ENCODE results near the gene RASSF10.

RASSF10 gene

DNA sequence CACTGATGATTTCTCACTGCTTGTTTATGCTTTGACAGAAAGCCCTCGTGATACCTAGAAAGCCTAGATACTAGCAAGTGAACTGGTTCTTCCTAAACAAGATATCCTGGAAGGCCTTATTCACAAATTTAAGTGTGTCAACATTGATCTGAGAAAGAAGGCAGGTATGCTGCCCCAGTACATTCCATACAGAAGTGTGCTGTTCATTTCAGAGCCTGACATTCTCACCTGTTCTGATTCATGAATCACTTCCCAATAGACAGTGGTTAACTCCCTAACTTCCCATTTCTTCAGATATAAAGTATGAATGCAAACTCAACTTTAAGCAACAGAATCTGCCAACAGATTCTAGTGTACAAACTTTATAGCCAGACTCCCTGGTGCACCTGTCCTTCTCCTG, 15.5 kb upstream of the RASSF10 start:
- no peak for DNase-seq (ENCODE audit: low read depth in 4 of 4, low spot score in 1 of 4)

- no peak for DNase-seq (ENCODE audit: low read depth in 4 of 4, low spot score in 1 of 4)
Observed at GRCh38 chr11:12994476-12994875, 14.6 kb upstream of the RASSF10 start.

GRCh38 chr11:12995188-12995587, 13.9 kb upstream of the RASSF10 start:
- no peak for DNase-seq (ENCODE audit: low read depth in 4 of 4, low spot score in 1 of 4)

- no peak for DNase-seq (ENCODE audit: low read depth in 4 of 4, low spot score in 1 of 4)
Observed at GRCh38 chr11:12995823-12996222, 13.3 kb upstream of the RASSF10 start.

DNA sequence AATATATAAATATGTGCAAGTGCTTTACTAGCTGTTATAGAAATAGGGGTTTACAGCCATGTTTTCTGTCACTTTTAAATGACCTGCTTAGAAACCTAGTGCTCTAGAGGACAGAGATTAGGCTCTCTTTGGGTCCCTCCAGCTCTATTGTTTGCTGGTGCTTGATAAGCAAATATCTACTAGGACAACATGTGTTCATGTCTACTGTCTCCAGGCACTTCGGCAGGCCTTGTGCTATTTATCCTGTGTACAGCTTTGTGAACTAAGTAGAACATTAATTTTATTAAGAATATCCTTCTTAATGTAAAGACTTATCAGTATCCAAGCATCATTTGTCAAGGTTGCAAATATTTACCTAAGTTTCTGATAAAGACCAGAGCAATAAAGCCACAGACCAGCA, 11.9 kb upstream of the RASSF10 start:
- no peak for DNase-seq (ENCODE audit: low read depth in 4 of 4, low spot score in 1 of 4)

- DNase-seq (ENCODE audit: low read depth in 4 of 4, low spot score in 1 of 4) = no peak
Observed at GRCh38 chr11:12998336-12998735, 10.8 kb upstream of the RASSF10 start.

DNA sequence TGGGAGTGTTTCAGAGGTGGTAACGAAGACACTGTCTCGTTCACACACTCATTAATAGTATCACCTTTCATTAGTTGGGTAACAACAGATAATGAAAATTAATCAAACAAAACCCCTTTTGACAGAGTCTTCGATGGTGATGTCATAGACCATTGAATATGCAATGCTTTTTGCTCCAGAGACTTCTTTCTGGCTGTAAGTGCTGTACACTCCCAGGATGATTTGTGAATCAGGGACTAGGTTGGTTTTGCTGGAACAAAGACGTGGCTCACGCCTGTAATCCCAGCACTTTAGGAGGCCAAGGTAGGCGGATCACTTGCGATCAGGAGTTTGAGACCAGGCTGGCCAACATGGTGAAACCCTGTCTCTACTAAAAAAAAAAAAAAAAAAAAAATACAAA, 9.5 kb upstream of the RASSF10 start:
- DNase-seq (ENCODE audit: low read depth in 4 of 4, low spot score in 1 of 4) = no peak

- DNase-seq (ENCODE audit: low read depth in 4 of 4, low spot score in 1 of 4) = no peak
Observed at GRCh38 chr11:13000116-13000515, 9.0 kb upstream of the RASSF10 start.

- no peak for DNase-seq (ENCODE audit: low read depth in 4 of 4, low spot score in 1 of 4)
Observed at GRCh38 chr11:13000721-13001120, 8.4 kb upstream of the RASSF10 start.

DNA sequence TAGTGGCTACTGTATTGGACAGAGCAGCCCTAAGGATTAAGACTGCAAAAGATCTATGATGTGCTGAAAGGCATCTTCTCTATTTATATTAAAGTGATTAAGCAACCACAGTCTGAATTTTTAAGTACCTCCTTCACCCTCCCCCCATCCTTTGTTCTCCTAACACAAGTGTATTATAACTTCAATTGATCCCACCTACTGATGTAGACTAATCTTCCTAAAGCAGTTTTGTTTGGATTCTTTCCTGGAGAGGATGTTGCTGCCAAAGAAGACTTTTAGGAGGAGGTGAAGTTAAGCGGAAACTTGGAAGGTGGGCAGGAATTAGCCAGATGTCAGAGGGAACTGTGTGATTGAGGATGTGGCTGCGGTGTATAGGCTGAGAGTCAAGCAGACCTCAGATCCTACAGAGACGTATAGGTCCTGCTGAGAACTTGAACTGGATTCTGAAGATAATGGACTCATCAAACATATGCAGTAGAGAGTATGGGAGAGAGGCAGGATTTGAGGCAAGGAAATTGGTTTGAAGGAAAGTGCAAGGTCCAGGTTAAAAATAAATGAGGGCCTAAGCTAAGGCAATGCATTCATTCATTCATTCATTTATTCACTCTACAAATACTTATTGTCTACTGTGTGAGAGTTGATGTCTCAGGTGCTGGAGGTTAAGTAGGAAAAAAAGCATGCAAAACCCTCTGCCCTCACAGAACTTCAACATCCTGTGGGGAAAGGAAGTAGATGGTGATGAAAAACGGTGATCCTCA, 5.2 kb upstream of the RASSF10 start:
- DNase-seq (ENCODE audit: low read depth in 4 of 4, low spot score in 1 of 4) = no peak

DNA sequence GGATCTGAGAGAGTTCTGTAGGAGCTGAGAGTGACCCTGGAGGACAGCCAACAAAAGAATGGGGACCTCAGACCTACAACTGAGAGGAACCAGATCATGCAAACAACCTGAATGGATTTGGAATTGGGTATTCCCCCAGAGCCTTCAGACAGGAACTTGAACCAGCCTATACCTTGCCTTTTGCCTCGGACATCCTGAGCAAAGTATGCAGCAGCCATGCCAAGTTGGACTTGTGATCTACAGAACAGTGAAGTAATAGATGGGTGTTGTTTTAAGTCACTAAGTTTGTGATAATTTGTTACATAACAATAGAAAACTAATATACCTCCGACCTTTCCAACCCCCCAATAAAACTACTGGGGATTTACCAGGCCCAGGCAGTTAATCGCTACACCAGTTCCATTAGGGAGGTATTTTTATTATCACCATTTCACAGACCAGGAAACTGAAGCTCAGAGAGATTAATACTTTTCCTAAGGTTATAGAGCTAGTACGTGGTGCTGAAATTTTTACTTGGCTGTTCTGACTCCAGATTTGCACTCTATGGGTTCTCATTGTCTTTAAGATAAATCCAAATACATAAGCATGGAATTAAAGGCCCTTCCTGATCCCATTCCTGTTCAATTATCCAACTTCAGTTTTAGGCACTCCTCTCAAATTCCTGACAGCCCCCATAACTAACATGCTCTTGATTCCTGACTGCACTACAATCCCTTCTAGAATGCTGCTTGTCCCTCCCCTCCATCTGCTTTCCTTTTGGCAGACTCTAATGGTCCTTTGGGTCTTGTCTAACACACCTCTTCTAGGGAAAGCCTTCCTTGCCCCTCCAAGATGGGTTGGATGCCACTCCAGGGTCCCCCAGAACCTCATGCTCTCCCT, 1.7 kb upstream of the RASSF10 start:
- DNase-seq (ENCODE audit: low read depth in 4 of 4, low spot score in 1 of 4) = no peak

- no peak for DNase-seq (ENCODE audit: low read depth in 4 of 4, low spot score in 1 of 4)
Observed at GRCh38 chr11:13008061-13008435, 1.1 kb upstream of the RASSF10 start.

DNA sequence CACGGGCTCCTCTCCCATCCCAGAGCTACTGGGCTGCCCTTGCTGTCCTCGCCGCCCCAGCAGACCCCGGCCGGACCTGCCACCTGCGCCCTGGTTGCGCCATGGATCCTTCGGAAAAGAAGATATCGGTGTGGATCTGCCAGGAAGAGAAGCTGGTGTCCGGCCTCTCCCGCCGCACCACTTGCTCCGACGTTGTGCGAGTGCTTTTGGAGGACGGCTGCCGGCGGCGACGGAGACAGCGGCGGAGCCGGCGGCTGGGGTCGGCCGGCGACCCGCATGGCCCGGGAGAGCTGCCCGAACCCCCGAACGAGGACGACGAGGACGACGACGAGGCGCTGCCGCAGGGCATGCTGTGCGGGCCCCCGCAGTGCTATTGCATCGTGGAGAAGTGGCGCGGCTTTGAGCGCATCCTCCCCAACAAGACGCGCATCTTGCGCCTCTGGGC, 382 bp downstream of the RASSF10 start:
- DNase-seq (ENCODE audit: low read depth in 4 of 4, low spot score in 1 of 4) = no peak

- DNase-seq (ENCODE audit: low read depth in 4 of 4, low spot score in 1 of 4) = no peak
Observed at GRCh38 chr11:13009921-13010748, 1.0 kb downstream of the RASSF10 start.

- no peak for DNase-seq (ENCODE audit: low read depth in 4 of 4, low spot score in 1 of 4)
Observed at GRCh38 chr11:13010749-13011465, 1.8 kb downstream of the RASSF10 start.

DNA sequence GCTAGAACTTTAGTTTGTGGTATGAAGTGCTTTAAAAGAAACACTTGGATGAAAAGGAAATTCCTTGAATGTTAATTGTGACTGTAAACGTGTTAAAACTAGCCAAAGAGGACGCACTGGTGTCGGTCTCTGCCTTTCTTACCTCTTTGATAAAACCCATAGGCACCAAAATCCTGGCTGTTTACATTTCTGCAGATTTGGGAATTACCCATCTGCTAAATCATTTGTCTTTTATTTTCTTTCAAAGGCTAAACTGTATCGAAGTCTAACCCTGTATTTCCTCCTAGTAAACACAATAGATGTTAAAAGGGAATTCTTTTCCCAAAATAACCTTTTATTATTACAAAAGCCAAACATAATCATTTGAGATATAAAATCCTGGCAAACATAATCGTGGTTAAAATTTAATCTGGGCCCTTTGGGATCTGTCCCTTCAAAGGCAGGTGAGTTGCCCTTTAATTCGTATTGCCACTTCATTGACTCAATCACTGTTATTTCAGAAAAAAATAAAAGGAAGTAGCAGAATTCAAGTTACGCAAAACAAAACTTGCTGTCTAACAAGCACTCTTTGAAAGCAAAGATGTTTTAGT, 2.4 kb downstream of the RASSF10 start:
- DNase-seq (ENCODE audit: low read depth in 4 of 4, low spot score in 1 of 4) = no peak

DNA sequence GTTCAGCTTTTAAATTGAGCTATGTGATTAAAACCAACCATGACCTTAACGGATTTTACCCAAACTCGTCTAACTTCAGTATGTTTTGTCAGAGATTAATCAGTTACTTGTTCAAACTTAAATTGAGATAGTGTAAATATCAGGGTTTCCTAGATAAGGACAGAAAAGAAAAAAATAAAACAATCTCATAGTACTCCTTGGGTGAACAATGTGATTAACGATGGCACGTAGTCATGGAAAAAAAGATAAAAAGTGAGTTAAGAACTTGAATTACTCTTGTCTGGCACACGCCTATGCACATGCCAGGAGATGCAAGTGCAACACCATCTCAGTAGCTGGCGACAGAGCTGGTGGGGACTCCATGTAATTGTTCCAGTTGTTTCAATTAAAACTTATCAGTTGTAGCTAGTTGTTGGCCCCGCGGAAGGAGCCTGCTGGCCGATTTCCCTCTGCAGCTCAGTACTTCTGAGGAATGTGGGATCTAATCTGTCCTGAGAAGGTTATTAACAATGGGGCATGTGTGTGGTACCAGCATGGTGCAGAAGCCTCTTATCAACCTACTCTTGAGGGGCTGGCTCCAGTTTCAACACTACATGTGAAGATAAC, 3.0 kb downstream of the RASSF10 start:
- DNase-seq (ENCODE audit: low read depth in 4 of 4, low spot score in 1 of 4) = no peak

DNA sequence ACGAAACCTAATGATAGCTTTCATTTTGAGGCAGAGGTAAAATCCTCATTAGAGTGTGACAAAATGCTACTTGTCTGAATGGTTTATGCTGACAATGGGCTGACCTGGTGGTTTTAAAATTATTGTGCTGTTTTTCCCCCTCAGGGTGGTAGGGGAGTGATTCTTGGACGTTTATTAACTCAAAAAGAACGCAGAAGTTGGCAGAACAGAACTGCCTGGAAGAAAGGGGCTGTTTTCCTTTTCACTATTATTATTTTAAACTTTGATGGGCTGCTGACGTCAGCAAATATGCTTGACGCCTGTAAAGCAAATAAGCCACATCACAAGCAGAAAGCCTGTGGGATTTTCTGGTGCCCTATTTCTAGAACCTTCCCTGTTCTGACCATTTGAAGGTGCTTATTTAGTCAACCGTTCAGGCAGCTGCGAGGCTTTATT, 4.0 kb downstream of the RASSF10 start:
- no peak for DNase-seq (ENCODE audit: low read depth in 4 of 4, low spot score in 1 of 4)

DNA sequence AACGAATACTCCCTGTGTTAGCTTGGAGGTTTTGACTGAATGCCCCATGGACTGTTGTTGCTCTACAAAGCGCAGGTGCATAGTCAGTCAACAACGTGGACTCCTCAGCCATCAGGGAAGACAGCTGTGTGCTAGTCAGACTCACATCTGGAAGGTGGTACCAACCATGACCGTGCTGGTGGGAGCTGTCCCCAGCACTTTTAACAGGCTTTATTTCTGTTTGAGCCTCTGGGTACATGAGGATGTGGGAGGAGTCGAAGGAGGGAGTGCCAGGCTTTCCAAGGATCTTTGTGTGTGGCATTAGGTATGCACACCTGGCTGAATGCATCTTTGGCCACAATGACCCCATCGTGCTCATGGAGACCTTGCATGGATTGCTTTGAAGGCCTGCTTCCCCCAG, 6.6 kb downstream of the RASSF10 start:
- no peak for DNase-seq (ENCODE audit: low read depth in 4 of 4, low spot score in 1 of 4)

DNA sequence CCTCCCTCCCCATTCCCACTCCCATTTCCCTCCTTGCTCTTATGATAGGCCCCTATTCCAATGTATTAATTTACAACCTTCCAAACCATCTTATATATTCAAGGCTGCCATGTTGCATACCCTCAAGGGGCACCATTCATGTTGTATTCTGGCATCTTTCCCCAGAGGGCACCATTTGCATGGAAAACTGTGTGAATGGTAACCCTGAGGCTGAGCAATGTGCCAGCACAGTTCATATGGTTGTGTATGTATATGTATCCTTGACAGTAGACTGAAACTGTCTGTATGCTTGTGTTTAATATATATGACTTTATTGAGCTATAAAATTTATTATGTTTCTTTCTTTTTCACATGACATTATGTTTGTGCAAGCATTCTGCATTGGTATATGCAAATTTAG, 7.3 kb downstream of the RASSF10 start:
- no peak for DNase-seq (ENCODE audit: low read depth in 4 of 4, low spot score in 1 of 4)

Data from stimulated activated CD4-positive, alpha-beta T cell treated with anti-CD3 and anti-CD28 coated beads, Interleukin-1b, Interleukin-23, amount 100 ng/mL, for 24 hours (primary cell).